ENCODE measurements around the gene PLA2R1.

The PLA2R1 gene

DNA sequence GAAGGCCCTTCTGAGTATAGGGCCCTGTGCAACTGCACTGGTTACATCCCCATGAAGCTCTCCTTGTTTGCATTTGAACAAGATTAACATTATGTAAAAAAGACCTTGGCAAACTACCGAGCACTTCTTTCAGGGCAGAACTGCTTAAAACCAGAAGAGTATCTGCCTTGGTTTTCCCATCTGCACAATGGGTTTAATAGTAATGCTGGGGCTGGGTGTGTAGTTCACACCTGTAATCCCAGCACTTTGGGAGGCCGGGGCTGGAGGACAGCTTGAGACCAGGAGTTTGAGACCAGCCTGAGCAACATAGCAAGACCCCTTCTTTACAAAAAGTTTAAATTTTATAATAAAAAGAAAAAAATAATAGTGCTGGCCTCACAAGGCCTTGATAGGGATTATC lies 8.5 kb downstream of the PLA2R1 start:
- H3K4me2 ChIP-seq (ENCODE audit: low read length): no peak overlapping the region
- H3K9ac ChIP-seq (ENCODE audit: low read length): no peak overlapping the region
- no peaks in the 10 kb centered on the region for H3K79me1 ChIP-seq (ENCODE audit: low read length)
- no peak overlapping the region for H4K12ac ChIP-seq (ENCODE audit: low read depth, low read length)
- H4K91ac ChIP-seq (ENCODE audit: low read depth, low read length): no peak overlapping the region
- no peak overlapping the region for H2BK120ac ChIP-seq (ENCODE audit: insufficient read depth, low read length, poor library complexity)
- H3K23ac ChIP-seq (ENCODE audit: low read length): no peak overlapping the region
- no peak overlapping the region for H2BK12ac ChIP-seq (ENCODE audit: low read length)
- H3K4ac ChIP-seq (ENCODE audit: low read depth, low read length): no peak overlapping the region
- no peak overlapping the region for H4K8ac ChIP-seq (ENCODE audit: low read depth, low read length)
- H3K79me2 ChIP-seq (ENCODE audit: control insufficient read depth, insufficient read depth, low read length, poor library complexity): no peaks in the 10 kb centered on the region
- no peak overlapping the region for H3K27ac ChIP-seq (ENCODE audit: low read depth, low read length)
- no peak overlapping the region for H3K4me3 ChIP-seq (ENCODE audit: low read depth, low read length)
- no peak overlapping the region for H2BK5ac ChIP-seq (ENCODE audit: low read depth, low read length, poor library complexity)
- H3K18ac ChIP-seq (ENCODE audit: low read length): no peak overlapping the region
- no peaks in the 10 kb centered on the region for H3K4me1 ChIP-seq (ENCODE audit: control insufficient read depth in 1 of 2, insufficient read depth in 2 of 2, low read length in 2 of 2)
- H3K36me3 ChIP-seq (ENCODE audit: control insufficient read depth in 1 of 2, insufficient read depth in 2 of 2, low read length in 2 of 2): no peaks in the 10 kb centered on the region
- no peak overlapping the region for H2AFZ ChIP-seq (ENCODE audit: insufficient read depth, low read length, poor library complexity)
- H3K14ac ChIP-seq (ENCODE audit: low read length): no peak overlapping the region
- DNase-seq: no peak
- H3K9me3 ChIP-seq (ENCODE audit: insufficient read depth, low read depth, low read length): no peaks in the 10 kb centered on the region
- no peaks in the 10 kb centered on the region for H3K27me3 ChIP-seq (ENCODE audit: insufficient read depth, low read length)
- no CpG with 5 or more reads among the region's 2 CpGs for WGBS (ENCODE audit: extremely low coverage, insufficient coverage, insufficient read length)
- H2AK5ac ChIP-seq (ENCODE audit: low read length): no peak overlapping the region

DNA sequence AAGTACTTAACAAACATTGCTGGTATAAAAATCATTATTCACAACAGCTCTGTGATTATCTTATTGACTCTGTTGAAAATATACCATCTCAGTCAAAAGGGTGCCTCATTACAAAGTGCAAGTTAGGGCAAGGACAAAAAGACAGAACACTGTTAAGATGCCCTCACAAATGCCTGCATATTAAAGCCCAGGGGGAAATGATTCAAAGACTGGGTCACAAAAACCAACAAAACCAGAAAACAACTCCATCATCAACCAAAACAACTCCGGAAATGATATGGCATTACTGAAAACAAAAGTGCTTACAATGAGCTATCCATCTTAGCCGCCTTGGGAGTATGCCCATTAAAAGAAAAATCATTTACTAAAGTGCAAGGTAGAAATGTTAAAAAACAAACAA lies 9.9 kb downstream of the PLA2R1 start:
- no peaks in the 10 kb centered on the region for H3K9me3 ChIP-seq (ENCODE audit: insufficient read depth, low read depth, low read length)
- no peak overlapping the region for H3K23ac ChIP-seq (ENCODE audit: low read length)
- H3K27ac ChIP-seq (ENCODE audit: low read depth, low read length): no peak overlapping the region
- no peak overlapping the region for H2BK120ac ChIP-seq (ENCODE audit: insufficient read depth, low read length, poor library complexity)
- H3K4me2 ChIP-seq (ENCODE audit: low read length): no peak overlapping the region
- no peaks in the 10 kb centered on the region for H3K36me3 ChIP-seq (ENCODE audit: control insufficient read depth in 1 of 2, insufficient read depth in 2 of 2, low read length in 2 of 2)
- H3K4ac ChIP-seq (ENCODE audit: low read depth, low read length): no peak overlapping the region
- H3K9ac ChIP-seq (ENCODE audit: low read length): no peak overlapping the region
- no peaks in the 10 kb centered on the region for H3K4me1 ChIP-seq (ENCODE audit: control insufficient read depth in 1 of 2, insufficient read depth in 2 of 2, low read length in 2 of 2)
- H3K18ac ChIP-seq (ENCODE audit: low read length): no peak overlapping the region
- DNase-seq: no peak
- H4K91ac ChIP-seq (ENCODE audit: low read depth, low read length): no peak overlapping the region
- WGBS (ENCODE audit: extremely low coverage, insufficient coverage, insufficient read length): no CpG with 5 or more reads among the region's 2 CpGs
- no peaks in the 10 kb centered on the region for H3K79me2 ChIP-seq (ENCODE audit: control insufficient read depth, insufficient read depth, low read length, poor library complexity)
- H2AK5ac ChIP-seq (ENCODE audit: low read length): no peak overlapping the region
- H3K14ac ChIP-seq (ENCODE audit: low read length): no peak overlapping the region
- H2BK12ac ChIP-seq (ENCODE audit: low read length): no peak overlapping the region
- no peak overlapping the region for H4K8ac ChIP-seq (ENCODE audit: low read depth, low read length)
- no peaks in the 10 kb centered on the region for H3K27me3 ChIP-seq (ENCODE audit: insufficient read depth, low read length)
- no peak overlapping the region for H2BK5ac ChIP-seq (ENCODE audit: low read depth, low read length, poor library complexity)
- H2AFZ ChIP-seq (ENCODE audit: insufficient read depth, low read length, poor library complexity): no peak overlapping the region
- H3K4me3 ChIP-seq (ENCODE audit: low read depth, low read length): no peak overlapping the region
- H4K12ac ChIP-seq (ENCODE audit: low read depth, low read length): no peak overlapping the region
- H3K79me1 ChIP-seq (ENCODE audit: low read length): no peaks in the 10 kb centered on the region

- no peak overlapping the region for H3K27ac ChIP-seq (ENCODE audit: low read depth, low read length)
- no peak for DNase-seq
- H3K79me2 ChIP-seq (ENCODE audit: control insufficient read depth, insufficient read depth, low read length, poor library complexity): no peaks in the 10 kb centered on the region
- WGBS (ENCODE audit: extremely low coverage, insufficient coverage, insufficient read length): no CpG with 5 or more reads among the region's 3 CpGs
- H3K27me3 ChIP-seq (ENCODE audit: insufficient read depth, low read length): no peaks in the 10 kb centered on the region
- H2BK120ac ChIP-seq (ENCODE audit: insufficient read depth, low read length, poor library complexity): no peak overlapping the region
- no peak overlapping the region for H3K14ac ChIP-seq (ENCODE audit: low read length)
- no peak overlapping the region for H3K18ac ChIP-seq (ENCODE audit: low read length)
- H3K4me2 ChIP-seq (ENCODE audit: low read length): no peak overlapping the region
- no peak overlapping the region for H2AK5ac ChIP-seq (ENCODE audit: low read length)
- H3K4ac ChIP-seq (ENCODE audit: low read depth, low read length): no peak overlapping the region
- no peak overlapping the region for H2BK12ac ChIP-seq (ENCODE audit: low read length)
- H3K4me1 ChIP-seq (ENCODE audit: control insufficient read depth in 1 of 2, insufficient read depth in 2 of 2, low read length in 2 of 2): no peaks in the 10 kb centered on the region
- no peak overlapping the region for H3K4me3 ChIP-seq (ENCODE audit: low read depth, low read length)
- no peak overlapping the region for H3K23ac ChIP-seq (ENCODE audit: low read length)
- H2AFZ ChIP-seq (ENCODE audit: insufficient read depth, low read length, poor library complexity): no peak overlapping the region
- no peak overlapping the region for H3K9ac ChIP-seq (ENCODE audit: low read length)
- no peaks in the 10 kb centered on the region for H3K79me1 ChIP-seq (ENCODE audit: low read length)
- no peaks in the 10 kb centered on the region for H3K36me3 ChIP-seq (ENCODE audit: control insufficient read depth in 1 of 2, insufficient read depth in 2 of 2, low read length in 2 of 2)
- no peaks in the 10 kb centered on the region for H3K9me3 ChIP-seq (ENCODE audit: insufficient read depth, low read depth, low read length)
- H4K91ac ChIP-seq (ENCODE audit: low read depth, low read length): no peak overlapping the region
- no peak overlapping the region for H4K12ac ChIP-seq (ENCODE audit: low read depth, low read length)
- H2BK5ac ChIP-seq (ENCODE audit: low read depth, low read length, poor library complexity): no peak overlapping the region
- no peak overlapping the region for H4K8ac ChIP-seq (ENCODE audit: low read depth, low read length)
Observed at GRCh38 chr2:160051371-160051800, 11.0 kb downstream of the PLA2R1 start.

- Histone ChIP-seq H3K14ac (ENCODE audit: low read length) (no peak overlapping the region), H3K9ac (ENCODE audit: low read length) (no peak overlapping the region), H2BK120ac (ENCODE audit: insufficient read depth, low read length, poor library complexity) (no peak overlapping the region), H3K4me3 (ENCODE audit: low read depth, low read length) (no peak overlapping the region), H3K27ac (ENCODE audit: low read depth, low read length) (no peak overlapping the region), H3K36me3 (ENCODE audit: control insufficient read depth in 1 of 2, insufficient read depth in 2 of 2, low read length in 2 of 2) (no peaks in the 10 kb centered on the region), H3K79me2 (ENCODE audit: control insufficient read depth, insufficient read depth, low read length, poor library complexity) (no peaks in the 10 kb centered on the region), H4K12ac (ENCODE audit: low read depth, low read length) (no peak overlapping the region), H3K27me3 (ENCODE audit: insufficient read depth, low read length) (no peaks in the 10 kb centered on the region), H3K18ac (ENCODE audit: low read length) (no peak overlapping the region), H3K79me1 (ENCODE audit: low read length) (no peaks in the 10 kb centered on the region), H3K4me1 (ENCODE audit: control insufficient read depth in 1 of 2, insufficient read depth in 2 of 2, low read length in 2 of 2) (no peaks in the 10 kb centered on the region), H2BK5ac (ENCODE audit: low read depth, low read length, poor library complexity) (no peak overlapping the region), H2AFZ (ENCODE audit: insufficient read depth, low read length, poor library complexity) (no peak overlapping the region), H3K9me3 (ENCODE audit: insufficient read depth, low read depth, low read length) (no peaks in the 10 kb centered on the region), H2BK12ac (ENCODE audit: low read length) (no peak overlapping the region), H2AK5ac (ENCODE audit: low read length) (no peak overlapping the region), H4K8ac (ENCODE audit: low read depth, low read length) (no peak overlapping the region), H3K4me2 (ENCODE audit: low read length) (no peak overlapping the region), H3K23ac (ENCODE audit: low read length) (no peak overlapping the region), H3K4ac (ENCODE audit: low read depth, low read length) (no peak overlapping the region), H4K91ac (ENCODE audit: low read depth, low read length) (no peak overlapping the region)
- no CpG with 5 or more reads among the region's 3 CpGs for WGBS (ENCODE audit: extremely low coverage, insufficient coverage, insufficient read length)
- DNase-seq: no peak
Observed at GRCh38 chr2:160050147-160050546, 12.3 kb downstream of the PLA2R1 start.
